ENCODE results near the gene UHRF1. TPM values are rescaled to one million over a fixed set of nuclear protein-coding genes. Genes with fewer than 3 reads are reported as not detected.
"Not testable (repeated sequence)": the region's sequence is repeated elsewhere in the genome, so short reads cannot be mapped to it uniquely, and the experiment has no call there.

UHRF1 gene
- polyA plus RNA-seq, 1 donor = 40.1 TPM

- DNase-seq = not testable (repeated sequence)
Measured at GRCh38 chr19:4900879-4901278, 8.4 kb upstream of the UHRF1 start.

DNA sequence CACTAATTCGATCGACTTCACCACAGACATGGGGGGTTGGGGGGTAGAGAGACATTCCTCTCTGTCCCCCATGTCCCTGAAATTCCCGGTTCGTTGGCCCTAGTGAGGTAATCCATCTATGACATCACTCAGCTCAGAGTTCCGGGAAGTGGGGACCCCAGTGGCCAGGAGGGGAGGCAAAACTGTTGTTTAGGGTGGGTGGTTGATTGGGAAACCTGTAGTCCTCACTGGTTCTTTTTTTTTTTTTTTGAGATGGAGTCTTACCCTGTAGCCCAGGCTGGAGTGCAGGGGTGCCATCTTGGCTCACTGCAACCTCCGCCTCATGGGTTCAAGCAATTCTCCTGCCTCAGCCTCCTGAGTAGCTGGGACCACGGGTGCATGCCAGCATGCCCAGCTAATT lies 6.5 kb upstream of the UHRF1 start, which contains the start of gene ARRDC5:
Gene ARRDC5, minus strand, starts transcription at position 101 of the 400 bp plus-strand sequence. Its CDS starts 71 bp downstream, at position 30.
- DNase-seq = no peak

GRCh38 chr19:4904481-4904880 lies 4.8 kb upstream of the UHRF1 start:
- DNase-seq = no peak

DNA sequence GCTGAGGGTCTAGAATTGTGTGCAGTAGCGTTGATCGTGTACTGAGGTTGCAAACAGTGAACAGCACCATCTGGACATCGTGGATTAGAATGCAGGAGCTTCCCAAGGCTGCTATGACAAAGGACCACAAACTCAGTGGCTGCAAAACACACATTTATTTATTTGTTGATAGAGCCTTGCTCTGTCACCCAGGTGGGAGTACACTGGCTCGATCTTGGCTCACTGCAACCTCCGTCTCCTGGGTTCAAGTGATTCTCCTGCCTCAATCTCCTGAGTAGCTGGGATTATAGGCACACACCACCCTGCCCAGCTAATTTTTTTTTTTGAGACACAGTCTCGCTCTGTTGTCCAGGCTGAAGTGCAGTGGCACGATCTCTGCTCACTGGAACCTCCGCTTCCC lies 2.3 kb upstream of the UHRF1 start:
- DNase-seq = no peak

DNA sequence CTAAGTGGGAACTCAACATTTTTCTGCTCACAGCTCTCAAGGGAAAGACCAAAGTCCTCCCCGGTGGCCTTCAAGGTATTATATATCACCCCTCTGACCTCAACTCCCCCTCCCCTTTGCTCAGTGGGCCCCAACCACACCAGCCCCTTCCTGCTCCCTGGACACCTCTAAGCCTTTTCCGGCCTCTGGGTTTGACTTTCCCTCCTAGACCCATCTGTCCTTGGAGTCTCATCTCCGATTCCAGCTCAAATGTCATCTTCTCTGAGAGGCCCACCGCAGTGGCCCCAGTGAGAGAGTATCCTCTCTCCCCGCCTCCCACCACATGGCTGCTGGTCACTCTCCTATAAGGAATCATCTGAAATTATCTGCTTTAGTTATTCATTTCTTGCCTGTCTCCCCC lies 941 bp upstream of the UHRF1 start:
- no peak for DNase-seq

DNA sequence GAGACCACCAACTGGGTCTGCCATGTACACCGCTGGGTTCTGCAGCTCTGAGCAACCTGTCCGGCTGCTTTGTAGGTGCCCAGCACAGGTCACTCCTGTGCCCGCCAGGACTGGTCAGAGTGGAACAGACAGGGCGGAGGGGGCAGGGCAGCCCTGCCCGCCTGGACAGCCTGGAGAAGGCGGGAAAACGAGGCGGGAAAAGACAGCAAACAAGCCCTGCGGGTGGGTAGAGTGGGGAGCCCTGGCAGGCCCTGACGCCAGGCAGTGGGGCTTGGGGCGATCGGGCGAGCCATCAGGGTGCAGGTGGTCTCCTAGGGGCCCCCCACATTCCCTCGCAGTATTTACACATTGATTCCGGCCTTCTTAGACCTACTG lies 533 bp upstream of the UHRF1 start:
- DNase-seq = no peak

GRCh38 chr19:4909897-4910593 lies 744 bp downstream of the UHRF1 start:
- peak; percentile 92 for DNase-seq

DNA sequence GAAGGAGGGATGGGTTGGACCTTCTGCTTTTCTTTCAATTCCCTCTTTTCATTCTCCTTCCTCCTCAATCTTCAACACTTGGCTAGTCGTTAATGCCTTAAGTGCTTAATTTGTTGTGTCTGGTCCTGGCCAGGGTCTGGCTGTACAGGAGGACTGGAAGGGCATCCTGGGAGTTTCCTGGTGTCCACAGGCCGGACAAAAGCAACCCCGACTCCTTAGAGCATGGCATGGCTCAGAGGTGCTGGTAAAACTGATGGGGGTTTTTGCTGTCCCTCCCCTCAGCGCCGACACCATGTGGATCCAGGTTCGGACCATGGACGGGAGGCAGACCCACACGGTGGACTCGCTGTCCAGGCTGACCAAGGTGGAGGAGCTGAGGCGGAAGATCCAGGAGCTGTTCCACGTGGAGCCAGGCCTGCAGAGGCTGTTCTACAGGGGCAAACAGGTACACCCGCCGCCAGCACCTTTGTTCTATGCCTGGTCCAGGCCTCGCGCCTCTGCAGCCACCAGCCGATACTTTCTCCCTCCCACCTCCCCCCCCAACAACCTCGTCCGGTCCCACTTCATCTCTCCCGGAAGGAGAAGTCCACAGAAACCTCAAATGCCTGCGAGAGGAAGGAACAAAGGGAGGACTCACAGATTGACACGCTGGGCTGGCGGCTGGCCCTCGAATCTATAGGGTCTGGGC lies 1.4 kb downstream of the UHRF1 start:
- no peak for DNase-seq

GRCh38 chr19:4911314-4911713 lies 2.0 kb downstream of the UHRF1 start:
- DNase-seq = no peak

DNA sequence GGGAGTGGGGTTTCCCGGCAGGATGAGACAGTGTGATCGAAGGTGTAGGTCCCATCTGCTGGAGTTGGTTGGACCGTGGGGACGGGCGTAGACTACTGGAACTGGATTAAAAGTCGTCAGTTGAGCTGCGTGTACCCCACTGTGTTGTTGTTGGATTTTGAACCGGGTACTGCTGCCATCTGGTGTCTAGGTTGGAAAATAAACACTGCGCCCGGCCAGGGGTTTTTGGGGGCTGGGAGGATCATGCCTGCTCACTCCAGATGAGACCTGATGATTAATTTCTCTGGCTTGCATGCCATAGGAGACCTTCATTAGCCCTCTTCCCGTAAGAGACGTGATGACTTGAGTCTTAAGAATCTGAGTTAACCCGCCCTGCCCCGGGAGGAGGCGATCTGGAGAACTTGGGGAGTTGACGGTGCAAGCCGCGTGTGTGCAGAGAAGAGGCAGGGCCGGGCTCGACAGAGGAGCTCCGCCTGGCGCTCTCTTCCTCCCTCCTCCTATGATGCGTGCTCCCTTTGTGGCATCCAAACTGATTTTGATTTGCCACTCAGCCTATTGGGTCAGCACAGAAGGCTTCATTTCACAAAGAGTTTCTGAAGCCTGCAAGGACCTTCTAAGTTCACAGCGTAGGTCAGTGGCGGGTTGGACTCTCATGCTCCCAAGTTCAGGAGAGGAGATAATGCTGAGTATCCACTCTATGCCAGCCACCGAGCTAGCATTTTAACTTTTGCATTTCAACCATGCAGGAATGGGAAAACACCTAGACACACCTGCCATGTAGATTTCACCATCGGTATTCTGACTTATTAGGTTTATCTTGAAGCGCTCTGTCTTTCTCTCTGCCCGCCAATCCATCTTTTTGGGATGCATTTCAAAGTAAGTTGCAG lies 2.7 kb downstream of the UHRF1 start:
- DNase-seq = peak; percentile 68

DNA sequence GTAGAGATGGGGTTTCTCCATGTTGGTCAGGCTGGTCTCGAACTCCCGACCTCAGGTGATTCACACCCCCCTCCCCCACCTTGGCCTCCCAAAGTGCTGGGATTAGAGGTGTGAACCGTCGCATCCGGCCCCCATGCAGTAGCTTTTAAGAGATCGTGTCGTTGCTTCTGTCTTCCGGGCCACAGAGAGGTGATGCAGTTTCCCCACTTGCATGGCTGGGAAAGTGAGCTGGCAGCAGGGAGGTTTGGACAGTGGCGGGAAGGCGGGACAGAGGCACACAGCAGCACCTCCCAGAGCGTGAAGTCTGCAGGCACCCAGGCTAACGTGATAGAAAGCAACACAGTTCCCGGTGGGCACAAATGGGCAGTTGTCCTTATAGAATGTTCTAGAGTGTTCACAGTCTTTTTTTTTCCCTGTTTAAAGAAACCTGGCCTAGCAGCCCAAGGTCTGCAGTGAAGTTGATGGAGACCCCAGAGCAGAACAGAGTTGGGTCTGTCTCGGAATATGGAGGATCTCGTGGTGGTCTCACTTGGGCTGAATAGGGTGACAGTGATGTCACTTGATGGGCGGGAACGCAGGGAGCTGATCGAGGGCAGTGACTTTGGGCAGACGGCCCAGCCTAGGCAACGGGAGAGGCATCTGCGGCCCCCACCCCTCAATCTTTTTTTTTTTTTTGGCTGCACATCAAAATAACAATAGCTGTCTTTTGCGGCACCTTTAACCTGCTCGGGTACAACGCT lies 4.9 kb downstream of the UHRF1 start:
- DNase-seq = no peak

DNA sequence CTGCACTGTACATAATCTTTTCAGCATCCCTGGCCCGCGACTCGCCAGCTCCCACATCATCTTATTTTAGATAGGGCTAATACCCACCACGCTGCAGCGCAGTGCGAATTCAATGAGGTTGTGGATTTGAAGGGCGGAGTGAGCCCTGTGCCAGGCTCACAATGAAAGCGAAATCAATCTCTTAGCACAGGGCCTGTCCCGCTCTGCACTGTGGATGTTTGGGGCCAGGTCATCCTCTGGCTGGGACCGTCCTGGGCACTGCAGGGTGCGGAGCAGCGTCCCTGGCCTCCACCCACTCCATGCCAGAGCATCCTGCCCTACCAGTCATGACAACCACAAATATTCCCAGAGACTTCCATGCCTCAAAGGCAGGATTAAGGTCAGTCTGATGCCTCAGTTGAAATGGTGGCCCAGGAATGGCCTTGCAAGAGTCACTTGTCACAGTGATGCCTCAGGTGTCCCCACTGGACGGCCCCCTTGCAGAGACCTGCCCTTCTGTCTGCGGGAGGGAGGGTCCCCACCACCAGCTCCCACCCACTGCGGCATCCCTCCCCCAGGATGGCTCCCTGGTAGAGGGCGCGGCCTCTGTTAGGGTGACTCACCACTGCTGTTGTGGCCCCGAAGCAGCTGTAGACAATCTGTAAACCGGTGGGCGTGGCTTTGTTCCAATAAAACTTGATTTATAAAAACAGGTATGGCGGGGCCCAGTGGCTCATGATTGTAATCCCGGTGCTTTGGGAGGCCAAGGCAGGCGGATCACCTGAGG lies 5.6 kb downstream of the UHRF1 start:
- DNase-seq = no peak

DNA sequence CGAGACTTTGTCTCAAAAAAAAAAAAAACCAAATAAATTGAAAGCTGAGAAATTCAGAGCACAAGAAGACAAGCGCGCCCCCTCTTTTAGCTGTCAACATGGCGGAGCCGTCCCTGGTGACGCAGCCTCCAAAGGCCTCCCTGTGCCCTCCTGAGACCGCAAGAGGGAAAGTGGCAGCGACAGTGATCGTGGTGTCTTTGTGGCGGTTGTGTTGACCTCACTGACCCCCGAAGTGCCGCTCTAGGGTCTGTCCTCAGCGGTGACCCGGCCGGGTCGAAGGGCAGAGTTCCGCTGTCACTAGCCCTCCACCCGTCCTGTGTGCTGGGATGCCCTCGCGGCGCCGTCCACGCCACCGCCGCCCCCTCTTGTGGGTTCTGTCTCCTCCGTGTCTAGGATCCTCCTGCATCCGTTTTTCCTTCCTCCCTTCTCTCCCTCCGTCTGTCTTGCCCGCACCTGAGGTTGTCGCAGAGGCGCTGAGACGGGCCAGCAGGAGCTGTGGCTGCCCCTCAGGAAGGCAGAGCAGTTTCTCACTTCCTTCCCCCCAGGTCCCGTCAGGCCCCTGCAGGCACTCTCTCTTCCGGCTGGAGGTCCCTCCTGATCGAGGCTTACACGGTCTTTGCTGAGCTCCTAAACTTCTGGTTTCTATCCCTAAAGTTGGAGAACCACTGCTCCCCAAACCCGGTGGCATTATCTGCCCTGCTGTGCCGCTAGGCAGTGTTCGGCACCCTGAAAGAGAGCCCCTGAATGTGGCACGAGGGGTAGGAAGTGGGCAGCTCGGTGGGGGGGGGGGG lies 7.2 kb downstream of the UHRF1 start:
- DNase-seq = no peak

GRCh38 chr19:4922530-4923275 lies 13.4 kb downstream of the UHRF1 start:
- no peak for DNase-seq

DNA sequence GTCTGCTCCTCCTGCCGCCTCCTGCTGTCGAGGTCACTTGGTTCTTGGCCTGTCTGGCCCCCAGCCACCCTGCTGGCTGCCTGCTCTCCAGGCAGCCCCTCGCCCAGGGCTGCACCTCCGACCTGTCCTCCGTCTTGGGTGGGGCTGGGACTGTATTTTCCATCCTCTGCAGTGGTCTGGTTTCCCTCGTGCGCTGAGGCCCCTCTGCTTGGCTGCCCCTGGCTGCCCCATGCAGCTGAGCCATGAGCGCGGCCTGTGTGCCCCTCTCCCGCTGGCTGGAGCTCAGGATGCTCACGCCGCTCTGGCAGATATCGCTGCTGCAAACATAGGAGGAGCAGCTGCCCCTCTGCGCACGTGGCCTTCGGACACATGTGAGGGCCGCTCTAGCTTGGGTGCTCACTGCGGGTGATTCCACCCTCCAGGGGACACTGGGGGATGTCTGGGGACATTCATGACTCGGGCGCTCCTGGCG lies 14.0 kb downstream of the UHRF1 start:
- no peak for DNase-seq

DNA sequence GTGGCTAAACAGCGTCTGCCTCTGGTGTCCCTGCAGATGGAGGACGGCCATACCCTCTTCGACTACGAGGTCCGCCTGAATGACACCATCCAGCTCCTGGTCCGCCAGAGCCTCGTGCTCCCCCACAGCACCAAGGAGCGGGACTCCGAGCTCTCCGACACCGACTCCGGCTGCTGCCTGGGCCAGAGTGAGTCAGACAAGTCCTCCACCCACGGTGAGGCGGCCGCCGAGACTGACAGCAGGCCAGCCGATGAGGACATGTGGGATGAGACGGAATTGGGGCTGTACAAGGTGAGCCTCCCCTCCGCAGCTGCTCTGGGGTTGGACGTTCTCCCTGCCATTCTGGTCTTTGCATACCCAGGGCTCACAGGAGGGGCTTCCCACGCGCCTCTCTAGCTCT lies 19.9 kb downstream of the UHRF1 start:
- no peak for DNase-seq

DNA sequence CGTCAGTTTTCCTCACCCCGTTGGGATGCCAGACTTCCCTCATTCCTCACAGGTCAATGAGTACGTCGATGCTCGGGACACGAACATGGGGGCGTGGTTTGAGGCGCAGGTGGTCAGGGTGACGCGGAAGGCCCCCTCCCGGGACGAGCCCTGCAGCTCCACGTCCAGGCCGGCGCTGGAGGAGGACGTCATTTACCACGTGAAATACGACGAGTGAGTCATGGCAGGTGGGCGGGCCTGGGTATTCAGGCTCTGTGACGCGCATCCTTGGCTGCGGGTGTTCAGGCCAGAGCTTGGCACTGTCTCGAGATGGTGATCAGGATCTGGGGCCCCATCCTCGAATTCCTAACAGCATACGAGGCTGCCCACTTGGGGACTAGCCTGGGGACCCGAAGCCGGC lies 21.4 kb downstream of the UHRF1 start:
- DNase-seq = no peak

GRCh38 chr19:4932711-4933110 lies 23.4 kb downstream of the UHRF1 start:
- DNase-seq = no peak

DNA sequence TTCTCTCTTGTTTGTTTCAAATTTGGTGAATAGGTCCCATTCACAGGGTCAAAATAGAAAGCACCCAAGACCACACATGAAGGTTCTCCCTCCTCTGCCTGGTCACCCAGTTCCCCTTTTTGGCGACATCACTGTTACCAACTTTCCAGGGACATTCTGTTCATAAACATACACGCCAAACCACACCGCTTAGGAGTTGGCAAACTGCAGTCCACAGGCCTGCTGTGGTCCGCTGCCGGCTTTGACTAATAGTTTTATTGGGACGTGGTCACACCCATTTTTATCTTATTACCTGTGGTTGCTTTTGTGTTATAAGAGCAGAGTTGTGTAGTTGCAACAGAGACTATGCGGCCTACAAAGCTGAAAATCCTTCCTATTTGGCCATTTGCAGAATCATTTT lies 24.2 kb downstream of the UHRF1 start:
- no peak for DNase-seq

GRCh38 chr19:4935444-4935843 lies 26.1 kb downstream of the UHRF1 start:
- no peak for DNase-seq
